Stimulated activated CD8-positive, alpha-beta memory T cell treated with anti-CD3 and anti-CD28 coated beads, Interleukin-4, amount 100 ng/mL, for 1 hour (primary cell): ENCODE data around the gene GFY.

Experiments
- DNase-seq, 2 donors: peaks; one replicate each; pipeline ENCODE4 v3.0.0-alpha.2; 2020; ENCODE audit warnings: low read depth in 2 of 2, low spot score in 1 of 2

The GFY gene

GRCh38 chr19:49408816-49409440 is 16.3 kb upstream of the GFY start:
- no peak for DNase-seq

- no peak for DNase-seq
Measured at GRCh38 chr19:49409441-49410029, 15.7 kb upstream of the GFY start.

GRCh38 chr19:49411681-49412326 is 13.4 kb upstream of the GFY start:
- DNase-seq, result no peak

- no peak for DNase-seq
Measured at GRCh38 chr19:49413348-49413747, 11.8 kb upstream of the GFY start.

- DNase-seq, result no peak
Measured at GRCh38 chr19:49414256-49414655, 10.9 kb upstream of the GFY start.

GRCh38 chr19:49415102-49415809 is 9.9 kb upstream of the GFY start:
- no peak for DNase-seq

- DNase-seq, result no peak
Measured at GRCh38 chr19:49415810-49416200, 9.4 kb upstream of the GFY start.

- no peak for DNase-seq
Measured at GRCh38 chr19:49417088-49417487, 8.1 kb upstream of the GFY start.

GRCh38 chr19:49418511-49418910 is 6.7 kb upstream of the GFY start:
- DNase-seq, result no peak

GRCh38 chr19:49419173-49419572 is 6.0 kb upstream of the GFY start:
- DNase-seq, result no peak

- no peak for DNase-seq
Measured at GRCh38 chr19:49420227-49420626, 5.0 kb upstream of the GFY start.

GRCh38 chr19:49421039-49421877 is 3.9 kb upstream of the GFY start:
- DNase-seq, result no peak

- DNase-seq, result no peak
Measured at GRCh38 chr19:49421878-49422202, 3.3 kb upstream of the GFY start.

GRCh38 chr19:49422407-49423070 is 2.6 kb upstream of the GFY start:
- DNase-seq, result no peak

- DNase-seq, result no peak
Measured at GRCh38 chr19:49423071-49423984, 1.9 kb upstream of the GFY start, which contains the start of gene PTH2. Gene PTH2, minus strand, starts transcription at chr19:49423441. Its CDS starts 102 bp downstream, at chr19:49423339.

GRCh38 chr19:49423985-49424303 is 1.2 kb upstream of the GFY start:
- DNase-seq, result no peak

- no peak for DNase-seq
Measured at GRCh38 chr19:49425922-49426592, 869 bp downstream of the GFY start.

- DNase-seq, result no peak
Measured at GRCh38 chr19:49427339-49427738, 2.2 kb downstream of the GFY start.

GRCh38 chr19:49427855-49428546 is 2.8 kb downstream of the GFY start:
- DNase-seq, result no peak
